ENCODE results near the gene COX17.

- TF ChIP-seq MXI1 (IDR thresholded peaks at IDR 0.05; ENCODE audit: low read depth, low read length) (no peak), CREB1 (IDR thresholded peaks at IDR 0.05) (no peak), CREB1 (CRISPR knock-in tag; IDR thresholded peaks at IDR 0.05) (no peak), CTCF (IDR thresholded peaks at IDR 0.05 in 2 of 3, conservative IDR thresholded peaks at IDR 0.05 in 1 of 3; ENCODE audit: insufficient read depth in 2 of 3, low read depth in 1 of 3, low read length in 3 of 3) (no peak), NR2C1 (IDR thresholded peaks at IDR 0.05) (no peak), NR2C1 (tag; IDR thresholded peaks at IDR 0.05) (no peak)
These were observed 13.3 kb downstream of the COX17 start for GRCh38 chr3:119663885-119664284.
